Superior temporal gyrus (tissue), 1 donor: ENCODE data around the gene SNX7.

Experiments used
- DNase-seq: peaks from one replicate; pipeline ENCODE4 v3.0.0-alpha.2; 2016; ENCODE audit errors: extremely low spot score

SNX7 gene, protein sequence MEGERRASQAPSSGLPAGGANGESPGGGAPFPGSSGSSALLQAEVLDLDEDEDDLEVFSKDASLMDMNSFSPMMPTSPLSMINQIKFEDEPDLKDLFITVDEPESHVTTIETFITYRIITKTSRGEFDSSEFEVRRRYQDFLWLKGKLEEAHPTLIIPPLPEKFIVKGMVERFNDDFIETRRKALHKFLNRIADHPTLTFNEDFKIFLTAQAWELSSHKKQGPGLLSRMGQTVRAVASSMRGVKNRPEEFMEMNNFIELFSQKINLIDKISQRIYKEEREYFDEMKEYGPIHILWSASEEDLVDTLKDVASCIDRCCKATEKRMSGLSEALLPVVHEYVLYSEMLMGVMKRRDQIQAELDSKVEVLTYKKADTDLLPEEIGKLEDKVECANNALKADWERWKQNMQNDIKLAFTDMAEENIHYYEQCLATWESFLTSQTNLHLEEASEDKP

DNA sequence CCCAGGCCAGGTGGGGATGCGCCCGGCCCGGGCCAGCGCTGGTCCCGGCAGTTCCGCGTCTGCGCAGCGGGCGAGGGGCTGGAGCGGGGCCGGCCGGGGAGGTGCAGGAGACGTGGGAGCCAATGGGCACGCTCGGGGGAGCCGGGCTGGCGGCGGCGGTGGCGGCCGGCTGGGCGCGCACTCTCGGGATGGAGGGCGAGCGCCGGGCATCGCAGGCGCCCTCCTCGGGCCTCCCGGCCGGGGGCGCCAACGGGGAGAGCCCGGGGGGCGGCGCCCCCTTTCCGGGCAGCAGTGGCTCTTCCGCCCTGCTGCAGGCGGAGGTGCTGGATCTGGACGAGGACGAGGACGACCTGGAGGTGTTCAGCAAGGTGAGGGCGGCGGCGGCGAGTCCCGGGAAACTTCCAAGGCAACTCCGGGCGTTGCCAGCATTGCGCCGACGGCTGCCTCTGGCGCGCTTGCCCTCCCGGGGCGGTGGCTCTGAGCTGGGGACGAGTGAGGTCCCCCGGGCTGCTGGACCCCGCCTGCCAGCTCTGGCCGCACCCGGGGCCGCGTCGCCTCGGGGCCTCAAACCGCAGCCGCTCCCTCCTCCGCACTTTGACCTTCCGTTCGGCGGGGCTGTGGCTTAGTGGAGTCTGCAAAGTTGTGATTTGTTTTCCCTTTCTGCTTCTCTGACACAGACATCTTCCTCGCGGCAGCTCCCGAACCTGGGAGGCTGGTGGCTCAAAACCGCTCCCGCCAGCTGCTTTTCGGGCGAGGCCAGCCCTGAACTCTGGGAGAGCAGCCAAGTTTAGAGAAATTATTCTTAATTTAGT is at the start of gene SNX7:
TSS of gene SNX7 (plus strand) at position 178 of the 812 bp plus-strand sequence. CDS start at position 189, 11 bp downstream.
- DNase-seq: peak; percentile 49

DNA sequence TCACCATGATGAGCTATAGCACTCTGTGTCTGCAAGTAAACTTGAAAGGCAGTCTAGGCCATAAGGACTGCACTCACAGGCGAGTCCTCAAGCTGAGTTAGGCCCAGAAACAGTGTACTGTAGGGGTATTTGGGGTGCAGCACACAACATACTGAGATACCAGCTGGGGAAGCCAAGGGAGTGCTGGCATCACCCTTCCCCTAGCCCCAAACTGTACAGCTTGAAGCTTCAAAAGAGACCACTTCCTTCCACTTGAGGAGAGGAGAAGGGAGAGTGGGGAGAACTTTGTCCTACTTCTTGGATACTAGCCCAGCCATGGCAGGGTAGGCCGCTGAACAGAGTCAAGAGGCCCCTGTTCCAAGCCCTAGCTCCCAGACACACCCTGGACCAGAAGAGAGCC is 24.2 kb upstream of the SNX7 start:
- DNase-seq: no peak

DNA sequence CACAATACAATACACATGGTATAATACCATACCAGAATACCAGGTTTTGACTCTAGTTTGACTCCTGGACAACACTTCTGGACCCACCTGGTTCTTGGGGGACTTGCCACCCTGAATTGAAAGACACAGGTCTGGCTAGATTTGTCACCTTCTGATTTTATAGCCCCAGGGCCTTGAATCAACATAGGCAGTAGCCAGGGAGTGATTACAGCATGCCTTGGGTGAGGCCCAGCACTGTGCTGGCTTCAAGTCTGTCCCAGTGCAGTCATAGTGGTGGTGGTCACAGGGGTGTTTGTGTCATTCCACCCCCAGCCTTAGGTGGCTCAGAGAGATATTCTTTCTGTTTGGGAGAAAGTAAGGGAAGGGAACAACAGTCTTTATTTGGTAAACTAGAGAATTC is 23.3 kb upstream of the SNX7 start:
- DNase-seq: no peak

DNA sequence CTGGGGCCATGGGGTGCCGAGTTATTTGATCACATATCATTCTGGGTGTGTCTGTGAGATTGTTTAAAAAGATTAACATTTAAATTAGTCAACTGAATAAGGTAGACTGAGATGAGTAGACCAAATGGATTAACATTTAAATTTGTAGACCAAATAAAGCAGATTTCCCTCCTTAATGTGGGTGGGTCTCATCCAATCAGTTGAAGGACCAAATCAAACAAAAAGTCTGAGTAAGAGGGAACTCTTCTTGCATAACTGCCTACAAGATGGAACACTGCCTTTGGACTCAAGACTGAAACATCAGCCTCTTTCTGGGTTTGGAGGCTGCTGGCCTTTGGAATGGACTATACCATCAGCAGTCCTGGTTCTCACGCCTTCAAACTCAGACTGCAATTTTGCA is 17.0 kb upstream of the SNX7 start:
- DNase-seq: no peak

DNA sequence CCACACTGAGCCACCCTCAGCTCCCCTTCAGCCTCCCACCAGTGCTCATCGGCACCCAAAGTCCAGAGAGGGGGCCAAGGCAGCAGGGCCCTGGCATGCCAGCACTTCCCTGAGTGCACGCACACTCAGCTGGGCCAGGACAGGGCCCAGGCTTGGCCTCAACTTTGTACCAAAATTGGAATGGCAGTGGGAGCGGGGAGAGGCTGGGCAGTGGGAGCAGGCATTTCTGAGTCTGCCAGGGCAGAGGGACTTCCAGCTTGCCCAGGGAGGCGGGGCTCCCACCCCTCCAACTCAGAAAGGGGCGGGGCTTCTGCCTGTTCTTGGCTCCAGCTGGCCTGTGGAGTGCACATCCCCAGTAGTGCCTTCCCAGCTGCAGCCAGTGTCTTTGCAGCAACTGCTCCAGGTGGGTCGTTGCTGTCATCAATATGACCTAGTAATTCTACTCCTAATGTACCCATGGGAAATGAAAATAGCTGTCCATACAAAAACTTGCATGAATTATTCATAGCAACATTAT is 10.3 kb upstream of the SNX7 start:
- DNase-seq: no peak

DNA sequence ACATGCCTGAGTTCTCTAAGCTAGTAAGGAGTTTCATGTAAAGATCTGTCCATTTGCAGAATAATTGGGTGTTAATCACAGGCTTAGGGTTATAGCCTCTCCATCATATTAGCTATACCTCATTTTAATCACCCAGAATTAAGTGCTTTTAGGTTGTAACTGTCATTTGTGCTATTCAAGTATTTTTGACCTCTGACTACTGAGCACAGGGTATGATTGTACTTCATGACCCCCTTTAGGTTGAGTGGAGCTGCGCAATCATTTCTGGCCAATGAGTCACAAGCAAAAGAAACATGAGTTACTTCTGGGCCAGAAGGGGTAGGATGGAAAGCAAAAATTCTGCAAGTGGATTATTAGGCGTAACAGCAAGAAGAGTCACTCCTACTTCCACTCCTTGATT is 8.4 kb upstream of the SNX7 start:
- no peak for DNase-seq

DNA sequence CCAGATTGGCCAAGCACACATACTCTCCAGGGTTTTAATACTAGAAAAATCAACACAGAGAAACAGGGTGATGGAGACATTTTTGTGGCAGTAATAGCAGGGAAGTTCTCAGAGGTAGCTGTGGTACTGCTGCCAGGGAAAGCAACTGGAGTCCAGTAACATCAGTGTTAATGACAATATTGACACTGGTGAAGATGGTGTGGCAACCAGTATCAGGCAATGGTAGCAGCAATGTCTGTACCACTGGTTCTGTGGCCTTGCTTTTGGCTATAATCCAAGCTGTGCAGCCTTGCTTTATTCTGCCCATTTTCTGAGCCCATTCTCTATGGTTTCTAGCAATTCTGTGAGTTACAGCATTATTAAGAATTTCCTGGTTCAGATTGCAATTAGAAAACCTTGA is 1.6 kb upstream of the SNX7 start:
- DNase-seq: no peak

DNA sequence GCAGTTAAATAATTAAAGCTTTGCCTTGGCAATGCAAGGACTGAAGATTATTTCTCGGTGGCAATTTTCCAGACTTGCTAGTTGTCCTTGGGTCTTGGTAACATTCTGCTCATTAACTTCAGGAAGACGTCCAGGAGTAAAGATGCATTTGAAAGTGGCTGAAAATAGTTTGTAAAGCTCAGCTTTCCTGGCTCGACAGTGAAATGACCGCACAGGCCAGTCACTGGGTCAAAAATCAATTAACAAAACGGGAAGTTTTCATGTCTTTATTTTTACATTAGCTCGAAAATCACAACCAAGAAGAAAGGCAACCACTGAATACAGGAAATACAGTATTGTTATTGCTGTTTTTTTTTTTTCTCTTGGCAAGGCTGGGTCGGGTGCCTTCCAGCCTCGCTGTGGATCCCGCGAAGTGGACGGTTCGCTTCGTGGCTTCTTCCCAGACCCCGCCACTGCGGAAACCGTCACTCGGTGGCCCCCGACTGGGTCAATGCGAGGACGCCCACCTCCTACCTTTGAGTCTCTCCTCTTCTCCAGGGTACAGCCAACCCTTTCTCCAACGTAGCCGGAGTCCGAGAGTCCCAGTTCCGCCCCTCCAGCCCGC is 479 bp upstream of the SNX7 start:
- peak; percentile 59 for DNase-seq

DNA sequence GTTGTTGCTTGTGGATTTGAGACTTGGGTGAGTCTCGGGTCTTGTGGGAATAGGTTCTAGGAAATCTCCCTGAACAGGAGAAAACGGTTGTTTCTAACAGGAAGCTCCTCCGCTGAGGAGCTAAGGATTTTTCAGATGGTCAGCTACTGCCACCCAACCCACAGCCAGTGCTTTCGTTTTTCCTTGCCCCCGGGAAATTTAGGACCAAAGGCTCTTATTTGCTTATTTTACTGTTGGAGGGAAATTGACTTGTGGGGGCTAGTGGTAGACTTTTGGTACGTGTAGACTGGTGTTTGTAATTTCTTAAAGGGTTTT is 792 bp downstream of the SNX7 start:
- peak; percentile 68 for DNase-seq

DNA sequence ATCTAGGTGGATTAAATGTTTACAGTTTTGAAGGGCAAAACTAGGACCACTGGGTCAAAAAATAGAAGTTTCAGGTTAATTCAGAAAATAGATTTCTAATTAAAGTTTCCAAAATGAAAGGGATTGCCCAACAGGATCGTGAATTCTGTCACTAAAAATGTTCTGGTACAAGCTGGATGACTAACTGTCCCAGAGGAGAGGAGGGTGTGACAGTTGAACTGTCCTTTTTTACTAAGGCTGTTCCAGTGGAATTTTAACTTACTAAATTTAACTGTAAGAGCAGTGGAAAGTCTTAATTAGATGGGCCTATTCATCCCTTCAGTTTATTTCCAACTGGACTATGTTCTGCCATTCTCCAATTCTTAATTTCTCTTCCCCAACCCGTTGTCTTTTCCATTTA is 7.2 kb downstream of the SNX7 start:
- no peak for DNase-seq

DNA sequence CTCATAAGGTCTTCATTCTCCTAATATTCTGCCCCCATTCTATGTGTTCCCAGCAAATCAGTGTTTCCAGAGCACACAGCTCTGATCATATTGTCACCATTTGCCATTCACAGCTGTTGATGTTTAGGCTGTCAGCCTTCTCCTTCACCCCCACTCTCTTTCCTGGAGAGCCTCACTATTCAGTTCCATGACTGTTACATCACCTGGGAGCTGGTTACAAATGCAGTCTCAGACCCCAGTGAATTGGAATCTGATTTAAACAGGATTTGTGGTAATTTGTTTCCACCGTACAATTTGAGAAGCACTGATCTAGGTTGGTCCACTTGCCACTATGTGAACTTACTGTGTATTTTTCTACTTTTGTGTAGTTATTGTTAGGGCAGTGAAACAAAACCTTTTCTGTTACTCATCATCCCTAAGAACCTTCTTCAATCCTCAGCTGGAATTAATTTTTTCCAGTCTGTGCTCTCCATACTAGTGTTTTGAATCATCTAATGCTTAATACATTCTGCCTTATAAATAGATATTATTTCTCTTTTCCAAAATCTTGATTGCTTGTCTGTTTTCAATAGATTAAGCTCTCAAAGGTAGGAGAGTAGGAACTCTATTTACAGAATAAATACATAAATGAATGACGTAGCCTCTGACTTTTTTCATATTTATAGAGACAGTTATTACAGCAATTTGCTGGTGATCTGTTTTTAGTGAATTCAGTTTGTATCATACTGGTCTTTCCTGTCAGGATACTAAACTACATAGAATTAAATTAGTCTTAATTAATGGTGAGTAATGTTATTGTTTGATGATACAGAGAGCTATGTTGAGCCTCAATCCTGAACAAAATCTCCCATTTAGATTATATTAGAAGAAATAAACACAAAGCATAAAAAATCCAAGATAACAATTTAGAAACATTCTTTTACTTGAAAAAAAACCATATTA is 8.1 kb downstream of the SNX7 start:
- DNase-seq: no peak

DNA sequence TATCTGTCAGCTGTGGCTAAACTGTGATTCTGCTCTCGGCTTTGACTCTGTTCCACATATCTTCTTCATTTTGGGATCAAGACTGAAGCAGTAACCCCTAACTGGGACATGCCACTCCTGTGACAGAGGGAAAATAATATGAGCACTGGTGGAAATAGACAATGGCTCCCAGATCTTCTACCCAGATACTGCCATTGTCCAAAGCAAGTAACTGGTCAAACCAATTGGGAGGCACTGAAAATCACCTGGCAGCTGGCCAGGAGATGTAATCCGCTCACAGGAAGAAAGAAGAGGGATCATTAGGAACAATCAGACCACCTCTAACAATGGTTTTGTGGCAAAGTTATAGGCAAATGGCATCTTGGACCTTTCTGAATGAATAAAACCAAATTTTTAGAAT is 10.7 kb downstream of the SNX7 start:
- DNase-seq: no peak

DNA sequence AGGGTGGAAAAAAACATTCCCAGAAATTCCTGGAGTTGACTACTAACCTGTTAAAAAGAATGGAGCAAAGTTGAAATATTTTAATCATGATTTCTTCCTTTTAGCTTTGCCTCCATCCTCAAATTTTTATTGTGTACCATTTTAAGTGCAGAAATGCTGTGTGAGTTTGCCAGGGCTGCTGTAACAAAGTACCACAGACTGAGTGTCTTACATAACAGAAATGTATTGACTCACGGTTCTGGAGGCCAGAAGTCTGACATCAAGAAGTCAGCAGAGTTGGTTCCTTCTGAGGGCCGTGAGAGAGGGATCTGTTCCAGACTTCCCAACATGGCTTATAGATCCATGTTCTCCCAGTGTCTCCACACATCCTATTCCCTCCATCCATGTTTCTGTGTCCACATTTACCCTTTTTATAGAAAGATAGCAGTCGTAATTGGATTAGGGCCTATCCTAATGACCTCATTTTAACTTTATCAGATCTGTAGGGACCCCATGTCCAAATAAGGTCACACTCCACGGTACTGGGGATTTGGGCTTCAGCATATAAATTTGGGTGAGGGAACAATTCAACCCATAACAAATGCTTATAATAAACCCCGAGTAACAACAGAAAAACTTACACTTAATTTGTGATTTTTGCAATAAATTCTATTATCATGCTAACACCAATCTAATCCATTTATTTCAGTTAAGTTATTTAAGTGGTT is 12.7 kb downstream of the SNX7 start:
- no peak for DNase-seq

DNA sequence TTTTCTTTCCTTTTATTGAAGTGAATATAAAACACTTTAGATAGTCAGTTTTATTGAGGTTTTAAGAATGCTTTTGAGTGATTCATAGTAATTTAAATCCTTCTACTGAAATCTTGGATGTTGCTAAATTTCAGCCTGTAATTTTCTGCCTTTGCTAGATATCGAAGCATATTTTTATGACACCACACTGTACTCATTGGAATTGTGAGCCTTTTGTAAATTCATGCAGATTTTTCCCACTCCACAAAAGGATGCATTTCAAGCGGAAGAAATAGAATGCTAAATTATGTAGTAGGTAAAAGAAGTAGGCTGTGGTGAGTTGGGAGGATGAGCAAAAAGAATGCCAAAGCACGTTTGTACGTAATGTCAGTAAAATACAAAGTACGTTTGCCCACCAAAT is 13.8 kb downstream of the SNX7 start:
- no peak for DNase-seq

DNA sequence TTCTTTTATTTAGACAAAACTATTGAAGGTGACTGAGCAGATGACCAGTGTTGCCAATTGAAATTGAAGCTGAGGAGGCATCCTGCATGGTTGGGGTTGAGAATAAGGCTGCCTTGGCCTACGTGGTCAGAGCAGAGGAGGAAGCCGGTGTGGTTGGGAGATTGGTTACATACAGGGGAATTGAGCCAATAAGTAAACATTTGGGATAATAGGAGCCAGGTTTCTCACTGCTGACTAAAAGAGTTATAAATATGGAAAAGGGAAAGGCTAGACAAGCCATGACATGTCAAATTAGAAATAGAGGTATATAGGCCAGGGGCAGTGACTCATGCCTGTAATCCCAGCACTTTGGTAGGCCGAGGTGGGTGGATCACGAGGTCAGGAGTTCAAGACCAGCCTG is 15.8 kb downstream of the SNX7 start:
- no peak for DNase-seq

DNA sequence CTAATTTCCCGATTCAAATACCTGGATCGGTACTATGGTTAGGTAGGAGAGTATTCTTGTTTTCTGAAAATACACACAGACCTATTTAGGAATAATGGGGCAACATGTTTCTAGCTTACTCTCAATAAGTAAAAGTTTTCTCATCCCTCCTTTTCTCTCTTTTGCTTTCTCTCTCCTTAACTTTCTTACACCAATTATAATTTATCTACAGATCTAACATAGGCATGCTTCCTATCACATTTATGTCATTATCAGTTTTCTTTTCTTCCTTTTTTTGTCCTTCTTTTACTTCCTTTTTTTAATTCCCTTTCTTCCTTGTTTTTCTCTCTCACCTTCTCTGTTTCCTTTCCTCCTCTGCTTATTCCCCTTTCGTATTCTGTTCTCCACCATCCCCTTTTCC is 20.3 kb downstream of the SNX7 start:
- DNase-seq: no peak

DNA sequence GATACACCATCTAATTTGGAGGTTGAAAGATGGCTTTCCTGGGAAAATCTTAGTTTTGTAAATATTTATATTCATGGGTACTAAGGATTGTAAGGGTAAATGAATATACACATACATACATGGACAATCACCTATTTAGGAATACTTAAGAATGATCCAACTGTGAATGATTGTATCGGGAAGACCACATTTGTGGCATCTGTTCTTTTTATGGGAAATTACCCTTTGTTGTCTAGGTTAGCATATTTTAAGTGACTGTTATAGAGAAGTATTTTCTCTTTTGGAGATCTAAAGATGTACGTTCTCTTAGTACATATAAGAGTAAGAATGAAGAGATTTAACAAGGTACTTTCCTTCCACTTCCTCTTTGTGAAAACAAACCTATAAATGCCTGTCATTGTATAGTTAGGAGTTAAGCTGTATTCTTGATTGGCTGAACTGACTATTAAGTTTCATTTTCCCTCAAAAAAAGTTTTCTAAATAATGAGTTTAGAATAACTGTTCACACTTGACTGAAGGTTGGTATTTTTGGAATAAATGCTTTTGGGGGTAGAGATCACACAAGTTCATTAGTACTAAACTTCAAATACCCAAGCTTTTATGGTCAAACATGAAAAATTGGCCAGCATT is 26.7 kb downstream of the SNX7 start:
- no peak for DNase-seq

DNA sequence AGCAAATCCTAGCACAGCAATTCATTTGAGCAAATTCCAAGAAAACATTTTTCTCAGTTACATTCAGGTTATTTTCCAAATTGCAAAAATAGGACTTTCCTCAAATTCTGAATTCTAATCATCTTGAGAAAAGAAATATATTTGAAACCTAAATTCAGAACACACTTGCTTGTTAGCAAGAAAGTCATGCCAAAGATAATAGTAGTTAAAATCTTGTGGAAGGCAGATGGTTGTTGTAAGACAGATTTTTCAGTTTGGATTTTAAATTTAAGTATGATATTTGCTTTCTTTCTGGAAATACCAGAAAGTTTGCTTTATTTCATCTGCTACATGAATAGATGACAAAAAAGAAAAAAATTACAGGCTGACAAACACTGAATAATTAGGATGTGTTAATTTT is 29.1 kb downstream of the SNX7 start:
- DNase-seq: no peak

DNA sequence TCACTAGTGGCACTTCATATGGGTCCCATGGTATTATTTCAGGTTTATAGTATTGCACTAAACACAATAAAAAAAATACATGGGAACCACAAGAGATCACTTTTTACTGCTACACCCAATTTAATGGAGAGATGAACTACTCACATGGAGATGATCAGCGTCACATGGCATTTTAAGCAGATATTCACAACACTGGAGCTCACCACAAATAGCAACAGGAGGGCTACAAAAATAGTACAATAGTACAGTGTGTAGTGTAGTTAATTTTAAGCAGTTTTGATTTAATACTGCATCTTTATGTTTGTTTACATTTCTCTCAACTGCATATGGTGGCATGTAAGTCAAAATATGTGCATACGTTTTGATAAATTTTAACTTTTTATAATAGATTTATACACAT is 31.0 kb downstream of the SNX7 start:
- DNase-seq: no peak

DNA sequence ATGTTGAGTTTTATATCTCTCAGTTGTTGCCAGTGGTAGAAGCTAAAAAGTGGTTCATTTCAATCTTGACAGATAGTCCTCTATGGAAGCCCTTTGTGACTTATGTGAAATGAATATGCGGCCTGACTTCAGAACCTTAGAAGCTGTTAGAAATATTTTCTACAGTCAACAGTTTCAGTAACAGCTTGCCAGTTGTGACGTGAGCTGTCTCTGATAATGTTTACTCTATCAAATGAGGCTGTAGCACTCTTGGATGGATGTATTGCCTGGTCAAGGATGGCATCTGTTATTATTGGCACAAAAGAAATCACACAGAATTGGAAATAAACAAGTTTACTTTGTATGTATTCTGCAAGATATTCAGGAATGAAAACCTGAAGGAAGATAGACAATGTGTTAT is 31.9 kb downstream of the SNX7 start:
- no peak for DNase-seq
